ENCODE results near the gene QRSL1. TPM values are rescaled to one million over a fixed set of nuclear protein-coding genes. Genes with fewer than 3 reads are reported as not detected.

QRSL1 gene
- total and polyA plus RNA-seq, 9 of the 15 experiments (the other 6 are each of a cell fraction or from before 2014, with no cell fraction given) = 14.6 to 31.5 (median 23.0) TPM

DNA sequence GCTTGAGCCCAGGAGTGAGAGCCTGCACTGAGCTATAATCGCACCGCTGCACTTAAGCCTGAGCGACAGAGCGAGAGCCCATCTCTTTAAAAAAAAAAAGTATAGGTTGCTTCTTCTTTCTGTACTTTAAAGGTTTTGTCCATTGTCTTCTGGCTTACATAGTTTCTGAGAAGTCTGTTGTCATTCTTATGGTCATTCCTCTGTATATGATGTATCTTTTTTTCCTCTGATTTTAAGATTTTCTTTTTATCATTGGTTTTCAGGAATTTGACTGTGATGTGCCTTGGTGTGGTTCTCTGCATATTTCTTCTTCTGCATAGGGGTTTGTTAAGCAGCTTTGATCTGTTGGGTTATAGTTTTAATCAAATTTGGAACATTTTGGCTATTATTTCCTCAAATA lies 29.1 kb downstream of the QRSL1 start:
- Histone ChIP-seq H3K36me3 (ENCODE audit: control insufficient read depth, insufficient read depth, low read length) (peaks cover 67% of the 10 kb centered on the region; the same call in 2 of the 3 replicates), H3K27me3 (ENCODE audit: control insufficient read depth in 2 of 2, insufficient read depth in 2 of 2, low read length in 2 of 2) (no peaks in the 10 kb centered on the region), H3K9me1 (ENCODE audit: control insufficient read depth, insufficient read depth, low read length) (no peaks in the 10 kb centered on the region), H3K79me2 (ENCODE audit: control insufficient read depth, insufficient read depth, low read length) (no peaks in the 10 kb centered on the region), H3K9me3 (replicated peaks; ENCODE audit: control insufficient read depth, insufficient read depth, low read depth, low read length) (no peaks in the 10 kb centered on the region), H3K4me2 (ENCODE audit: insufficient read depth, low read length) (no peak overlapping the region), H2AFZ (ENCODE audit: low read depth, low read length) (no peak overlapping the region), H4K20me1 (replicated peaks; ENCODE audit: control insufficient read depth, insufficient read depth, low read length) (no peaks in the 10 kb centered on the region), H3K9ac (ENCODE audit: insufficient read depth in 1 of 2, low read depth in 2 of 2, low read length in 2 of 2) (no peak overlapping the region), H3K27ac (ENCODE audit: extremely low read depth, low read depth, low read length) (no peak overlapping the region), H3K4me1 (replicated peaks in 1 of 2; ENCODE audit: control insufficient read depth in 2 of 2, insufficient read depth in 2 of 2, low read length in 2 of 2) (no peaks in the 10 kb centered on the region), H3K4me3 (no peak overlapping the region)
- WGBS (ENCODE audit: insufficient coverage, low coverage, missing lambda C conversion rate) = 91% methylated on average over 4 of the region's 4 CpGs
- DNase-seq (ENCODE audit: extremely low read depth in 1 of 4, low spot score in 3 of 4) (no peak), ATAC-seq (no peak), FAIRE-seq (no peak)
- ChIA-PET CTCF (ENCODE audit: low intra/inter-chr PET ratio) (no interaction called here), POLR2A (no interaction called here)
- intact Hi-C loops (cut with micrococcal nuclease) (no loop called here), in situ Hi-C loops (cut with MboI) (no loop called here)
- BruUV-seq (replicated peaks) = no TSS peak
- TF ChIP-seq SMAD2 (IDR thresholded peaks at IDR 0.05; ENCODE audit: low read depth, low read length) (no peak), ZNF445 (CRISPR knock-in tag; IDR thresholded peaks at IDR 0.05; ENCODE audit: low read depth) (peak; percentile 79; the same call in 1 of the 2 replicates), CBX5 (IDR thresholded peaks at IDR 0.05; ENCODE audit: borderline replicate concordance, low read depth) (peak; percentile 83; the same call in 1 of the 2 replicates), TRIM28 (IDR thresholded peaks at IDR 0.05) (peak; percentile 98), CBX3 (IDR thresholded peaks at IDR 0.05; ENCODE audit: borderline replicate concordance in 1 of 2, low read length in 2 of 2) (peak in 1 of 2 experiments; percentile 98; a peak in 2 of 3 replicates), TEAD4 (IDR thresholded peaks at IDR 0.05; ENCODE audit: low read length) (0 out of 2 replicates have a peak, but pooled peaks have one; percentile 23), TEAD4 (CRISPR knock-in tag; IDR thresholded peaks at IDR 0.05; ENCODE audit: borderline replicate concordance) (no peak), STAT5A (IDR thresholded peaks at IDR 0.05; ENCODE audit: borderline replicate concordance, low read length) (no peak), TRIM24 (IDR thresholded peaks at IDR 0.05) (peak in 1 of 2 experiments; percentile 55; a peak in 1 of 4 replicates), ZNF280A (IDR thresholded peaks at IDR 0.05; ENCODE audit: low read depth, partially characterized antibody) (peak; percentile 50)

All from K562 (cell line).